22Rv1 (cell line): ENCODE results near the gene ENOX2.

ENCODE experiments used
- CTCF ChIP-seq: fragments of 450-650 bp; IDR thresholded peaks from 2 replicates; pipeline ENCODE4 v1.5.1; 2017; ENCODE audit warnings: mild to moderate bottlenecking
- ZFX ChIP-seq: fragments of 450-650 bp; IDR thresholded peaks from 2 replicates; pipeline ENCODE4 v1.6.1; 2017; ENCODE audit warnings: antibody characterized with exemption, borderline replicate concordance

GRCh38 chrX:130645955-130646583 is 256.9 kb downstream of the ENOX2 start:
- TF ChIP-seq CTCF (no peak), ZFX (no peak)
